ENCODE results near the gene MPV17. TPM values are rescaled to one million over a fixed set of nuclear protein-coding genes. Genes with fewer than 3 reads are reported as not detected.

MPV17 gene
- total RNA-seq, 1 experiment from 2014 or later: 59.4 TPM

- no peak overlapping the region for H2BK120ac ChIP-seq (ENCODE audit: low read depth, low read length, poor library complexity, severe bottlenecking)
- H3K79me1 ChIP-seq (ENCODE audit: insufficient read depth, low read depth, low read length, poor library complexity, severe bottlenecking): no peaks in the 10 kb centered on the region
- H3K4me2 ChIP-seq (ENCODE audit: insufficient read depth, insufficient read length, low read length): peak overlapping the region; percentile 44
- H2AK5ac ChIP-seq (ENCODE audit: insufficient read length, low read length): no peak overlapping the region
- no peak overlapping the region for H2AFZ ChIP-seq (ENCODE audit: low read length)
- Mint-ChIP-seq H3K27ac (no peak overlapping the region), H3K9me3 (peaks cover 0 to 2% of the 10 kb centered on the region in 2 experiments; a peak in 3 of 5 replicates), H3K4me3 (peak overlapping the region in 1 of 2 experiments; percentile 49; a peak in 2 of 5 replicates), H3K36me3 (ENCODE audit: insufficient read depth in 1 of 3, low read depth in 3 of 3) (no peaks in the 10 kb centered on the region; a peak in 2 of 7 replicates), H3K27me3 (ENCODE audit: low read depth) (peaks cover 19% of the 10 kb centered on the region), H3K4me1 (peaks cover 24 to 29% of the 10 kb centered on the region in 2 experiments)
- no peak overlapping the region for H3T11ph ChIP-seq (ENCODE audit: low read length)
- no peak overlapping the region for H4K8ac ChIP-seq (replicated peaks; ENCODE audit: insufficient read length, low read depth, low read length)
- no peaks in the 10 kb centered on the region for H4K20me1 ChIP-seq (ENCODE audit: control insufficient read depth, insufficient read depth, insufficient read length)
- no peak overlapping the region for H2BK12ac ChIP-seq (ENCODE audit: insufficient read length, low read depth, low read length)
- H3K9me3 ChIP-seq (ENCODE audit: control insufficient read depth, low read depth, low read length): no peaks in the 10 kb centered on the region
- peaks cover 20% of the 10 kb centered on the region for H3K23me2 ChIP-seq (ENCODE audit: insufficient read length, low read depth, low read length, poor library complexity, severe bottlenecking)
- H4K91ac ChIP-seq (ENCODE audit: insufficient read length, low read depth, low read length): no peak overlapping the region
- no peak overlapping the region for H3K14ac ChIP-seq (ENCODE audit: insufficient read depth, low read length)
- H3K18ac ChIP-seq (ENCODE audit: insufficient read length, low read depth, low read length): no peak overlapping the region
- no peak overlapping the region for H3K9ac ChIP-seq (ENCODE audit: extremely low read depth, insufficient read length, low read length)
- H2BK15ac ChIP-seq (ENCODE audit: low read depth, low read length): no peak overlapping the region
- H3K4ac ChIP-seq (ENCODE audit: low read depth, low read length): no peak overlapping the region
- H3K56ac ChIP-seq (ENCODE audit: insufficient read length, low read depth, low read length): no peak overlapping the region
- no peak overlapping the region for H2BK20ac ChIP-seq (ENCODE audit: low read depth, low read length, poor library complexity, severe bottlenecking)
- peaks cover 40% of the 10 kb centered on the region; the same call in 1 of the 2 replicates for H3K27me3 ChIP-seq (ENCODE audit: insufficient read depth, low read length)
- no peaks in the 10 kb centered on the region for H3K79me2 ChIP-seq (ENCODE audit: insufficient read depth, low read length)
- no peak overlapping the region for H2BK5ac ChIP-seq (ENCODE audit: insufficient read length, low read length)
- no peak overlapping the region for H3K23ac ChIP-seq (ENCODE audit: insufficient read length, low read depth, low read length)
- H4K5ac ChIP-seq (ENCODE audit: insufficient read length, low read depth, low read length): no peak overlapping the region
- DNase-seq: no peak
- TF ChIP-seq CTCF (conservative IDR thresholded peaks at IDR 0.05): no peak
- no peaks in the 10 kb centered on the region; the same call in 1 of the 2 replicates for H3K4me1 ChIP-seq (ENCODE audit: insufficient read depth, low read length)
- no peak overlapping the region for H3K27ac ChIP-seq (ENCODE audit: insufficient read length, low read depth, low read length)
Observed at GRCh38 chr2:27265536-27265870, 57.4 kb downstream of the MPV17 start.
